HG02623 (cell line): ENCODE measurements around the gene DGKB.

ENCODE experiments used
- ATAC-seq: cut with Tn5 transposase; IDR thresholded peaks from one replicate; pipeline ENCODE4 v1.9.1; 2021; ENCODE audit warnings: moderate library complexity; ENCODE audit not compliant: unreplicated experiment

DGKB gene

DNA sequence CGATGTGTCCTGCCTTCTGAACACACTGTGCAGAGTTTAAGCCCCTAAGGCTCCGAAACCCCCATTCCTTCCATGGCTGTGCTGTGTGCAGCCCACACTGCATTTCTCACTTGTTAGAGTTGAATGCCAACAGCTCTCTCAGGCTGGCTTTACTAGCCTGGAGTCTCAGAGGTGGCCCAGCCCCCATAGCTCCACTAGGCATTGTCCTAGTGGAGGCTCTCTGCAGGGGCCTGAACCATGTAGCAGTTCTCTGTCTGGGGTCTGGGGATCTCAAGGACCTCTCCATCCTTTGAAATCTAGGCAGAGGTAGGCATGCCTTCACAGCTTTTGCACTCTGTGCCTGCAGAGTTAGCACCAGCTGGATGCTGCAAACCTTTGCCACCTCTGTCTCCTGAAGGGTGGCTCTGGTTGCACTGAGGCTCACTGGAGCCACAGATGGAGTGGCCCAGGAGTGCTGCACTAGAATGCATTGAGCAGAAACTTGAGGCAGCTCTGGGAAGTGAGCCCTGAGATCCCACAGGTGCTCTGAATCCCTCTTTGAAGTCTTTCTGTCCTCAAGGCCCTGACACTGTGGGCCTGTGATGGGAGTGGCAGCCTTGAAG is 301.7 kb downstream of the DGKB start:
- ATAC-seq = no peak

GRCh38 chr7:14598978-14599377 is 303.6 kb downstream of the DGKB start:
- no peak for ATAC-seq

DNA sequence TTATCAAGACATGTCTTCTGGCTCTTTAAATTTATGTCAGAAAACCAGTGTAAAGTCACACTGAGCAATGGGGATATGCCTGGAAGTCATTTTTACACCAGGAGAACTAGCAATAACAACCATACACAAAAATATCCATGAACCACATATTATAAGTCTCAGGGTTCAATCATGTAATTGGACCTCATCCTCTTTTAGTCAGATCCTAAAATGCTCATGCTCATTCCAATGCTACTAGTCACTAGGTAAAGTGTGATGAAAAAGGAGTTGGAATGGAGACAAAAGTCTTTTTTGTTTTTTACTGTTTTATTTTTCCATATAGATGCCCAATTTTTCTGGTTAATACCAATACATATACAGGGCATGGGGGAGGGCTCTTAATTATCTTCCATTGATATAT is 306.1 kb downstream of the DGKB start:
- ATAC-seq = no peak

GRCh38 chr7:14590206-14590605 is 312.3 kb downstream of the DGKB start:
- ATAC-seq = no peak

GRCh38 chr7:14585232-14585631 is 317.3 kb downstream of the DGKB start:
- no peak for ATAC-seq

DNA sequence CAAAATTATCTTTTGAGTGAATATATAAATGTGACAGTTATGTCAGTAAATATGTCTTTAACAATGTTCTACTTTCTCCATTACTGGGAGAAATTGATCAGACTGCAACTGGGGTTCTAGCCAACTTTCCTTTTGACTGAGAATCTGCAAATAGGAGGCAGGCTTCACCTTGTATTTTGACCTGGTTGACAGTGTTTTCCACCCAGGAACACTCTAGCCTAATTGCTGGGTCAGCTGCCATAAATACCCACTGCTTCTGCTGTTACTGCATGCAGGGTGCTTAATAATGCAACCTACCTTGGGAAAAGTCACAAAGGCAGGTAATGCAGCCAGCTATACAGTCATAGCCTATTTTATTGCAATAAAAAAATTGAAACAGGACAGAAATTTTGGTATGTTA is 319.0 kb downstream of the DGKB start:
- no peak for ATAC-seq

GRCh38 chr7:14582010-14582409 is 320.5 kb downstream of the DGKB start:
- ATAC-seq = no peak

DNA sequence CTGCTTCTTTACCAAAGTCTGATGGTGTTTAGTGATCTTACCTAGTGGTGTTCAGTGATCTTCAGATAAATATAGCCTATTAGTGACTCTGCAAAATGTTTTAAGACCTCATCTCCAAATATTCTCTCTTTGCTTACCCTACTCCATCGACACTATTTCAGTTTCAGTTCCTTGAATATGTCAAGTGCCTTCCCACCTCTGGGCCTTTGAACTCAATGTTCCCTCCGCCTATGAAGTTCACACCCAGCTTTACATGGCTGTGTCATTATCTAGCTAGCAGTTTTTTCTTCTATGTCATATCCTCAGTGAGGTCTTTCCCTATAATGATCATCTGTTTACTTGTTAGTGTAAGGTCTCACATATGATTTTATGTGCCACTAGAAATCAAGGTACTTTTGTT is 322.6 kb downstream of the DGKB start:
- ATAC-seq = no peak

- ATAC-seq = no peak
Observed at GRCh38 chr7:14576578-14576977, 326.0 kb downstream of the DGKB start.

DNA sequence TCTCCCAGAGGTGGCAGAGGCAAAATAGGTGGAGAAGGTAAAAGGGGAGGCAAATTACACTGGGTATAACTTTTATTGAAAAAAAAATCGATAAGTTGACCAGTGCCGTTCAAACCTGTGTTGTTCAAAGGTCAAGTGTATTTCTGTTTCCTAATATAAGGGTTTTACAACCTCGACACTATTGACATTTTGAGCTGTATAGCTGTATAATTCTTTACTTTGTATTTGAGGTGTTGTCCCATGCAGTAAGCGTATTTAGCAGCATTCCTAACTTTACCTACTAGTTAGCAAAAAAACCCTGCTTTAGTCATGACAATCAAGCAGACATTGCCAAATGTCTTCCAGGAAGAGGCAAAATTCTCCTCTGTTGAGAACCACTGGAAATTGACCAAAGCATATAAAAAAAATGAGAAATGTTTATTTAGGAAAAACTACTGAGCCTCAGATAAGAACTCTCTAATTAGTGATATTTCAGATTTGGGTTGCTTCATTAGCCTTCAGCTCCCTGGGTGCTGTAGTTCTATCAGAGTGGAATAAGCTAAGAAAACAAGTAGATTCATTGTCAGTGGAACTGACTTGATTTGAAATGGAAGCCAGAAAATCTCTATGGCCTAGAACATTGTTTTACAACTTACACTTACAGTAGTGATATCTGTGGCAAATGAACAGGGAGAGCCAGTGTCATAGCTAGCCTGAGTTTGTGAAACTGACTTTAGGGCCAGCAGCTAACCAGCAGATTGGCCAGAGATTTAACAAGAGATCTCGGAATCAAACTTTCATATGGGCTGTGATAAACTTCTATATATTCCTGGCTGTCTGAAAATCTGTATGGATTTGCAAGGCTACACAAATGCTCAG is 331.6 kb downstream of the DGKB start:
- ATAC-seq = no peak

DNA sequence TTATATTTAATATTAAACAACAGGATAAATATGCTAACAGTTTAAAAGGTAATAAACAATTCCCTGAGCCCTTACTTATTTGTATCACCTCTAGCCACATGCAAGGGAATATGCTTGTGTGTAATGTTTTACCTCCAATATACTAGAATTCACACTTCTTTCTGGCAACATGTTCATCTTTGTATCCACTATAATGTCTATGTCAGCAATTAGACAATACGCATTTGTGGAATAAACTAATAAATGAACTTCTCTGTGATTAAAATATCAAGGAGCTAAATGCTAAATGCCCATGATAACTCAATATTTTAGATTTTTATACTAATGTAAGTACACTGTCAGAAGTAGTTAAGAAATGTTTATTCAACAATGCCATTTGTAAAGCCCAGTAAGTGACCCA is 350.5 kb downstream of the DGKB start:
- no peak for ATAC-seq

DNA sequence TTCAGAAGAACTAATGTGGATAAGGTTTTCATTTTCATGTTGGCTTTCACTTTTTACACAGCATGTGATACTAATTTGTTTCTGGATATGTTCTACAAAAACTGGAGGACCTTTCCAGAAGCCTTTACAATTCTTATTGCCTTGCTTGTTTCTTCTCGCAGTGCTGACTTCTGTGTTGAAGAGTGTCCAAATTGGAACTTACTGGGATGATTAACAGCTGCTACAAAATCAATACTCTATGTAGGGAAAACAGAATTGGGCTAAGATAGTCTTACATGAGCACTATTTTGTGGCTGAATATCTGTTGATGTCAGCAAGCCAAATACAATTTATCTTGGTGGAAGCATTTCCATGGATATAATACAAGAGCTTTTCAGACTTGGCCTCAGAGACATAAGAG is 351.2 kb downstream of the DGKB start:
- no peak for ATAC-seq

DNA sequence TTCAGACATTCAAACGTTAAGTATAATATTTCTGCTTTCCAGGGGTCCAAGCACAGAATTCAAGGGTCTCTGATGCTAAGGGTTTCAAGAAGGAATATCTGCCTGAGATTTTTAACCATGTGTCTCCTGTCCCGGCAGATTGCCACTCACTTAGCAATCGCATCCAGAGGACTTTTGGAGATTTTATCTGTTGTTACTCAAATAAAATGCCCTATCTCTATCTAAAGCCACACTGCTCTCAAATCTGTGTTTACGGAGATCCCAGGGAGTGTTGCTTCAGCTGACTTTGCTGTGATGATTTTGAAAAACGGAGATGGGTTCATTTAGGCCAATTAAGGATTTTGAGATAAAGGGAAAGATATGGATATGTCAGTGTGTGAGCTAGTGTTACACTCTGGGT is 359.9 kb downstream of the DGKB start:
- no peak for ATAC-seq

DNA sequence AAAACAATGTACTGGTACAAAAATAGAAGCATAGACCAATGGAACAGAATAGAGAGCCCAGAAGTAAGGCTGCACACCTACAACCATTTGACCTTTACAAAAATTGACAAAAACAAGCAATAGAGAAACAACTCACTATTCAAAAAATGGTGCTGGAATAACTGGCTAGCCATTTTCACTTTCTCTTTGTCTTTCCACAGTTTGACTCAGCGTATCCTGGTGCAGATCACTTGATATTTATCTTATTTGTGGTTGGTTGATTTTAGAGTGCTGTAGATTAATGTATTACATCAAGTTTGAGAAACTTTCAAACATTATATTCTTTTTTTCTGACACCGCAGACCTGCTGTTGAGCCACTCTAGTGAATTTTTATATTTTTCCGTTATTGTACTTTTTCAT is 381.4 kb downstream of the DGKB start:
- ATAC-seq = no peak

DNA sequence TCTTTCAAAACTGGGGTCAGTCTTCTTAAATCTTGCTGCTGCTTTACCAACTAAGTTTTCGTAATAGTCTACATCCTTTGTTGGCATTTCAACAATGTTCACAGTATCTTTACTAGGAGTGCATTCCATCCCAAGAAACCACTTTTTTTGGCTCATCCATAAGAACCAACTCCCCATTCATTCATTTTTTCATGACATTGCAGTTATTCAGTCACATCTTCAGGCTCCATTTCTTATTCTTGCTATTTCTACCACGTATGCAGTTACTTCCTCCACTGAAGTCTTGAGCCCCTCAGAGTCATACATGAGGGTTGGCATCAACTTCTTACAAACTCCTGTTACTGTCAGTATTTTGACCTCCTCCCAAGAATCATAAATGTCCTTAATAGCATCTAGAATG is 392.3 kb downstream of the DGKB start:
- no peak for ATAC-seq

DNA sequence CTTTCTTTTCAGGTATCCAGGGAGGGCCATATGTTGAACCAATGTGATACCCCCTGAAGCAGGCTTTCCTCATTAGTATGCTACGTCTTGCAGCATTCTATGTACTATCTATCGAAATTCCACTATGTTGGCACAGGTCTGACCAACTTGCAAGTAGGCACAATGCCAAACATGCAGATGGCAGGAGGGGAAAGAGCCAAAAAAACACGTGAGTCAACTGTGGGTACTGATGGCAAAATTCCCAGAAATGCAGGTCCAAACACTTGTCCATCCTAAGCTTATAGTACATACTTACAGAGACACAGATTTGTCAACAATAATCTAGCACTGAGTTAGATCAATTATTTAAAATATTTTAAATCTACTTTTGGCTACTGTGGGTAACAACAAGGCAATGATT is 394.9 kb downstream of the DGKB start:
- no peak for ATAC-seq

GRCh38 chr7:14505906-14506305 is 396.6 kb downstream of the DGKB start:
- ATAC-seq = no peak

GRCh38 chr7:14504134-14504533 is 398.4 kb downstream of the DGKB start:
- ATAC-seq = no peak

GRCh38 chr7:14503623-14504022 is 398.9 kb downstream of the DGKB start:
- ATAC-seq = no peak

DNA sequence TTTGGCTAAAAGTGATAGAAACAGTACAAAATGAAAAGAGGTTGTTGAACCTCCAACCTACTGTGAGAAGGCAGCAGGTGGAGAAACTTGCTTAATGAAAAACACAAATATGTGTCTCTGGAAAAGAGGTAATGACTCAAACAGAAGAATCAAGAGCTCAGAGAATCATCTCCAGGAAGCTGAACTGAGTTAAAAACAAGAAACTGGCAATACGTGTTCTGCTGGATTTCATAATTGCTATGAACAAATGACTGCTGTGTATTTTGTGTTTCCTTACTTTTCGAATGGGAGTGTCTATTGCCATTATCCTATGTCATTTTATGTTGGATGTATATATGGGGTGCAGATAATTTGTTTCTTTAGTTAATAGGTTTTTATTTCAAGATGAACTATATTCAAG is 401.1 kb downstream of the DGKB start:
- ATAC-seq = no peak

GRCh38 chr7:14497390-14497789 is 405.2 kb downstream of the DGKB start:
- ATAC-seq = no peak

GRCh38 chr7:14495633-14496032 is 406.9 kb downstream of the DGKB start:
- ATAC-seq = no peak
